Measurements from ENCODE around the gene OTOA. TPM values are rescaled to one million over a fixed set of nuclear protein-coding genes. Genes with fewer than 3 reads are reported as not detected.

Gene OTOA
- total and polyA plus RNA-seq, 2 of the 13 experiments (the other 11 are each of a cell fraction or from before 2014, with no cell fraction given): 0.05 to 0.15 TPM

- H3K9me3 ChIP-seq (ENCODE audit: low read length): no peaks in the 10 kb centered on the region
- H3K4me3 ChIP-seq (replicated peaks in 1 of 3; ENCODE audit: insufficient read depth in 1 of 3, low read depth in 2 of 3, low read length in 3 of 3): no peak overlapping the region
- DNase-seq (ENCODE audit: low spot score) (no peak), ATAC-seq (no peak), FAIRE-seq (no peak)
- no peak overlapping the region for H3K9ac ChIP-seq (ENCODE audit: insufficient read depth, low read depth, low read length)
- no peak overlapping the region for H2AFZ ChIP-seq (ENCODE audit: low read length)
- ChIA-PET CTCF (ENCODE audit: low intra/inter-chr PET ratio, low total read pairs) (no interaction called here), POLR2A (no interaction called here)
- H3K4me1 ChIP-seq (ENCODE audit: insufficient read depth, low read length): peaks cover 37% of the 10 kb centered on the region
- intact Hi-C loops (cut with micrococcal nuclease; ENCODE audit: unreplicated experiment) (no loop called here), in situ Hi-C loops (cut with HindIII; ENCODE audit: extremely low pct_ligation_motif_present, low pct_unique_long_range_greater_than_20kb) (no loop called here)
- BruUV-seq (replicated peaks): TSS peak; percentile 25
- H3K27me3 ChIP-seq (ENCODE audit: control insufficient read depth in 1 of 2, insufficient read depth in 2 of 2, low read length in 2 of 2): no peaks in the 10 kb centered on the region
- H3K79me2 ChIP-seq (ENCODE audit: insufficient read depth, low read length): no peaks in the 10 kb centered on the region
- no peak overlapping the region for H3K27ac ChIP-seq (ENCODE audit: extremely low read length, insufficient read depth, low read length)
- 83% methylated on average over 1 of the region's 1 CpG for WGBS (ENCODE audit: low lambda C conversion rate)
- H4K20me1 ChIP-seq (ENCODE audit: insufficient read depth, low read length): no peaks in the 10 kb centered on the region
- no peak overlapping the region for H3K4me2 ChIP-seq (ENCODE audit: low read depth, low read length)
- H3K36me3 ChIP-seq (replicated peaks in 1 of 2; ENCODE audit: control insufficient read depth in 1 of 2, insufficient read depth in 2 of 2, low read length in 2 of 2): peaks cover 18 to 37% of the 10 kb centered on the region in 2 experiments
- no peak for TF ChIP-seq ZNF609 (CRISPR knock-in tag; IDR thresholded peaks at IDR 0.05; ENCODE audit: borderline replicate concordance)
- TF ChIP-seq ZNF205 (CRISPR knock-in tag; IDR thresholded peaks at IDR 0.05): no peak
- TF ChIP-seq SOX13 (IDR thresholded peaks at IDR 0.05): no peak
- no peak for TF ChIP-seq SOX13 (CRISPR knock-in tag; conservative IDR thresholded peaks at IDR 0.05 in 1 of 2, IDR thresholded peaks at IDR 0.05 in 1 of 2)
- 0 out of 2 replicates have a peak, but pooled peaks have one; percentile 24 for TF ChIP-seq GMEB1 (CRISPR knock-in tag; IDR thresholded peaks at IDR 0.05; ENCODE audit: borderline replicate concordance)
- TF ChIP-seq ZNF318 (CRISPR knock-in tag; IDR thresholded peaks at IDR 0.05): no peak
- no peak for TF ChIP-seq ZNF749 (CRISPR knock-in tag; IDR thresholded peaks at IDR 0.05; ENCODE audit: borderline replicate concordance)
Measured at GRCh38 chr16:21625026-21625425, 38.7 kb upstream of the OTOA start.
